ENCODE results near the gene RUNX1.

RUNX1 gene

DNA sequence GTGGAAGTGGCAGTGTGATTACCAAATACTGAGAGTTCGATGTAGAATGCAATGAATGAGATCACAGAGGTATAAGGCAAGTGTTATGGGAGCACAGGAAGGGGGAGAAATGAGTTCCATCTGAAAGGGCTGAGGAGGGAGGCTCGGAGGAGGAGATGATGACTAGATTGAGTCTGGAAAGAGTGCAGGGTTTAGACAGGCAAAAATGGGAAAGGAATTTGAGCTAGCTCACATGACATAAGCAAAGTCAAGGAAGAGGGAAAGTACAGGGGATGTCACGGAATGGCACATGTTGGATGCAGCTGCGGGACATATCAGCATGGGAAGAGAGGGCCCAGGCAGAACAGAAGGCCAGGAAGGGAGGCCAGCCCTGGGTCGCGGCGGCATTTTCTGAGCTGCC, 132.7 kb downstream of the RUNX1 start:
- Histone ChIP-seq H3K9ac (no peak overlapping the region), H3K4me2 (peak overlapping the region; percentile 63)

DNA sequence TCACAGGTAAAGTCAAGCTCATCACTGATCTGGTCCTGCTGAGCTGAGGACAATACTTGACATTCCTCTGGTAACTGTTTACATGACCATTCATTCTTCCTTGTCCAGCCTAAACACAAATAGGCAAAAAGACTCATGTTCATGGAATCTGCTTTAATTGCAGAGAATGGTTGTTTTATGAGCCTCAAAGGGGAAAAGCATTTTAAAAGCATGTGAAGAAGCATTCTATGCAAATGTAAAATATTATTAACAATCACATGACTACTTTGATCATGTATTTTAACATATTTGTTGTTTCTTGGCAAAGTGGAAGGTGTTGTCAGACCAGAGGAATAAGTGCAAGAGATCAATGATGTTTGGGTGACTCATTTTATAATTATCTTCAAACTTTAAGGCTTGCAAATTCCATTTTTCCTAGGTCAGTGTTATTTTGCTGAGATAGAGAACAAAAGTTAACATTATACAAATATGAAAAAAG, 133.7 kb downstream of the RUNX1 start:
- Histone ChIP-seq H3K4me3 (no peak overlapping the region), H3K36me3 (peaks cover 57% of the 10 kb centered on the region), H4K20me1 (peaks cover 100% of the 10 kb centered on the region), H3K9ac (no peak overlapping the region), H3K27ac (no peak overlapping the region), H3K4me2 (peak overlapping the region; percentile 85), H3K27me3 (no peaks in the 10 kb centered on the region), H3K9me3 (no peaks in the 10 kb centered on the region), H3K4me1 (peaks cover 100% of the 10 kb centered on the region)
- no peak for TF ChIP-seq Cebpa-rat (IDR thresholded peaks at IDR 0.05)

More for the DNA sequence above, 132.7 kb downstream of the RUNX1 start:
- H3K4me1 ChIP-seq: peaks cover 100% of the 10 kb centered on the region
- H3K27ac ChIP-seq: peak overlapping the region; percentile 42; the same call in 1 of the 2 replicates
- H3K9me3 ChIP-seq: no peaks in the 10 kb centered on the region
- peaks cover 58% of the 10 kb centered on the region for H3K36me3 ChIP-seq
- no peak for TF ChIP-seq Cebpa-rat (IDR thresholded peaks at IDR 0.05)
- peaks cover 100% of the 10 kb centered on the region for H4K20me1 ChIP-seq
- H3K4me3 ChIP-seq: no peak overlapping the region
- no peaks in the 10 kb centered on the region for H3K27me3 ChIP-seq

DNA sequence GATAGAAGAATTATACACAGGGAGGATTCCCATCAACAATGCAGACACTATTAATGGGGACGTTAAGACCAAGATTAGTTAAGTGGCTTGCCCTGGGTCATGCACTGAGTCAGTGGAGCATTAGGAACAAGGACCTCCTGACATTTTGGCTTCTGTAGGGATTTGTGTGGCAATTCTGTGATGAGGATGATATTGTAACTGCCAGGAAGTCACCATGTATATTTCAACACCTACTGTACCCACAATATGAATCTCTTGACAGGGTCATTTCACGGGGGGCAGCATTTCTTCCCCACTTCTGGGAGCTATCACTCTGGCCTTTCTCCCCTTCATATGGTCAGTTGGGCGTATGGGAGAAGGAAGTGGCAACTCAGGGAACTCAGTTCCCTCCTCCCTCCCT, 134.9 kb downstream of the RUNX1 start:
- no peak overlapping the region for H3K9ac ChIP-seq
- H3K4me2 ChIP-seq: peak overlapping the region; percentile 85
- no peak for TF ChIP-seq Cebpa-rat (IDR thresholded peaks at IDR 0.05)
- H3K27me3 ChIP-seq: no peaks in the 10 kb centered on the region
- H3K4me1 ChIP-seq: peaks cover 100% of the 10 kb centered on the region
- H3K9me3 ChIP-seq: no peaks in the 10 kb centered on the region
- peaks cover 100% of the 10 kb centered on the region for H4K20me1 ChIP-seq
- peaks cover 57% of the 10 kb centered on the region for H3K36me3 ChIP-seq
- no peak overlapping the region for H3K4me3 ChIP-seq
- H3K27ac ChIP-seq: no peak overlapping the region

DNA sequence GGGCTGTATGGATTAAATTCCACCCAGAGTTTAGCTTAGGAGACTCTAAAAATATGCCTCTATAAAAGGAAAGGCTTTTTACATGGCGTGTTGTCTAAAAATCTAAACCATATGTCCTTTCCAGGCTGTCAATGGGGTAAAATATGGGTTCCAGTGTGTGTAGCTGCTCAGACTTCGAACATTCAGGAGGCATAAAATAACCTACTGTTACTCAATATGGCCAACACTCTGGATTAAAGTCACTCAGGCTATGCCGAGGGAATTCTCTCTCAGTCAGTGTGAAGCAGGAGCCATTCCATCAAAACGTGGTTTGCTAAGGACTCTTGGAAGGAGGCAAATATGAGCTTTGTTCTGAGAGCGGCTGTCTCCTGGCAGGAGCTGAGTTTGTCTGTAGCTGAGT, 135.3 kb downstream of the RUNX1 start:
- TF ChIP-seq Cebpa-rat (IDR thresholded peaks at IDR 0.05): no peak
- Histone ChIP-seq H3K27me3 (no peaks in the 10 kb centered on the region), H4K20me1 (peaks cover 100% of the 10 kb centered on the region), H3K4me3 (no peak overlapping the region), H3K9ac (no peak overlapping the region), H3K4me2 (peak overlapping the region; percentile 85), H3K4me1 (peaks cover 100% of the 10 kb centered on the region), H3K27ac (no peak overlapping the region), H3K36me3 (peaks cover 57% of the 10 kb centered on the region), H3K9me3 (no peaks in the 10 kb centered on the region)

DNA sequence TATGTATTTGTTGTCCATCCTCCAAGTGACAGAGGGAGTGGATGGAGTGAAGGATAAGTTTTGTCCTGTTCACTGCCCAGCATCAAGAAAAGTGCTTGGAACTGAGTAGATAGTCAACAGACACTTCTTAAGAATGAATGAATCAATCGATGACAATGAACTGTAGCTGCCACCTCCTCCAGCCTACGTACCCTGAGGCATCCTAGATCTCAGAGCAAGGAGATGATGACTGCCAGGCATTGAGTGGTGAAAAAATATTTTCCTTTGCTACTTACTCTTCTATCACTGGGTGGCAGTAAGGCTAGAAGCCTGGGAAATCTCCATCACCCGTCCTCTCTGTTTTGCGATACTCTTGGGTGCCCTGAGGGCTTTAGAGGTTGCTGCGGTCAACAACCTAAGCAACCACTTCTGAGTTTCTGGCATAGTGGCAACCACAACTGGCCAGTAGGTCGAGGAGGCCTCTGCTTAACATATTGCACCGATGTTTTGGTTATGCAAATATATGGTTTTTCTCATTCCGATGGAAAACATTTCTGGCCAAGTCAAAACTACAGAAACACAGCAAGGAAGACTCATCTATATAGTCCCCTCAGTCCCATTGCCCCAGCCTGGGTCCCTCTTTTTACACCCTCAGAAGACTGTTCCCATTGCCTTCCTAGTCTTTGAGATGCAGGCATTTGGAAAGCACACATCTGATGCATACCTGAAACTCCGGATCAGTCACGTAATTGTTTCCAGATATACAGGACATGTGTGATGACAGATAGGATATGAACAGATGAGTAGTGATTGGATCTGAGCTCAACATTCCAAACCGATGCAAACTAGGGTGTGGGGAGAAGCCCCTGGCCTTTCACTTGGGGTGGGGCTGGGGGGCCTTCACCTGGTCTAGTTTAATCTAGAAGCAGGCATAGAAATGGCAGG, 136.8 kb downstream of the RUNX1 start:
- no peak for TF ChIP-seq Cebpa-rat (IDR thresholded peaks at IDR 0.05)
- H3K4me1 ChIP-seq: peaks cover 100% of the 10 kb centered on the region
- H3K4me2 ChIP-seq: peak overlapping the region; percentile 85
- peaks cover 44% of the 10 kb centered on the region for H3K36me3 ChIP-seq
- peak overlapping the region; percentile 49; the same call in 1 of the 2 replicates for H3K27ac ChIP-seq
- H3K9ac ChIP-seq: 0 out of 2 replicates have a peak overlapping the region, but pooled peaks have one; percentile 21
- peaks cover 100% of the 10 kb centered on the region for H4K20me1 ChIP-seq
- no peaks in the 10 kb centered on the region for H3K9me3 ChIP-seq
- H3K27me3 ChIP-seq: no peaks in the 10 kb centered on the region
- no peak overlapping the region for H3K4me3 ChIP-seq

DNA sequence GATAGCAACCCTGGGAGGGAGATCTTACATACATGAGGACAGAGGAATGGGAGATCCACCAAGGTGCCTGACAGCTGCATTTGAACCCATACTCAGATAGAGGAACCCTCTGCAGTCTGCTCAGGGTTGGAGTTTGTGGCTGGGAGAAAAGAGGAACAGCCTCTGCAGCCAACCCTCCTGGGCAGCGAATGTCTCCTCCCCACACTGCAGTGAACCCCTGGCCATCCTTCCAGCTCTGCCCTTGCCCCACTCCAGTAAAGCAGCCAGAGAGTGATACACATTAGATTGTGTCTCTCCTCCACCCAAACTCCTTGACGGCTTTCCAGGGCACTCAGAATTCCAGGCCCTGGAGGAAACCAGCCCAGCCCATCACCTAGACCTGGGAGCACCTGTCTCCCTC, 137.7 kb downstream of the RUNX1 start:
- no peaks in the 10 kb centered on the region for H3K27me3 ChIP-seq
- peak overlapping the region; percentile 1; the same call in 1 of the 2 replicates for H3K4me3 ChIP-seq
- H3K9me3 ChIP-seq: no peaks in the 10 kb centered on the region
- H3K4me2 ChIP-seq: peak overlapping the region; percentile 85
- H3K9ac ChIP-seq: 0 out of 2 replicates have a peak overlapping the region, but pooled peaks have one; percentile 21
- H3K27ac ChIP-seq: peak overlapping the region; percentile 49
- peaks cover 100% of the 10 kb centered on the region for H4K20me1 ChIP-seq
- TF ChIP-seq Cebpa-rat (IDR thresholded peaks at IDR 0.05): no peak
- peaks cover 35% of the 10 kb centered on the region for H3K36me3 ChIP-seq
- peaks cover 100% of the 10 kb centered on the region for H3K4me1 ChIP-seq

DNA sequence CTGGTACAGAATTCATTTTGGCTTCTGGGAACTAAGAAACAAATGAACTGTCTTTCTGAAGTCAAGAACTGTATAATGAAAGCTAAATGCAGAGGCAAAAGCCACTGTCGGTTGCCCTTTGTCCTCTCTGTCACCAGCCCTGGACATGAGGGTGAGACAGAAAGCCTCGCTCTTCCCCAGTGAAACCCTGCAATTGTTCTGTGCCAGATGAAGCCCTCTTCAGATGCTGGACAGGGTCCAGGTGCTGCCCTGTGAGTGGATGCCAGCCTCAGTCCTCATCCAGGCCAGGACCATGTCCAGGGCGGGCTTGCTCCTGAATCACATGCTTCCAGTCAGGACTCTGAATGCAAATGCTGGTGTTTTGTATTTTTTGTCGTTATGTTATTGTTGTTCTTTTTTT, 138.7 kb downstream of the RUNX1 start:
- no peak for TF ChIP-seq Cebpa-rat (IDR thresholded peaks at IDR 0.05)
- peaks cover 100% of the 10 kb centered on the region for H3K4me1 ChIP-seq
- no peak overlapping the region for H3K4me3 ChIP-seq
- H3K9me3 ChIP-seq: no peaks in the 10 kb centered on the region
- peaks cover 25% of the 10 kb centered on the region for H3K36me3 ChIP-seq
- H3K9ac ChIP-seq: peak overlapping the region; percentile 67
- H3K4me2 ChIP-seq: peak overlapping the region; percentile 85
- H4K20me1 ChIP-seq: peaks cover 100% of the 10 kb centered on the region
- H3K27ac ChIP-seq: peak overlapping the region; percentile 76
- H3K27me3 ChIP-seq: no peaks in the 10 kb centered on the region

DNA sequence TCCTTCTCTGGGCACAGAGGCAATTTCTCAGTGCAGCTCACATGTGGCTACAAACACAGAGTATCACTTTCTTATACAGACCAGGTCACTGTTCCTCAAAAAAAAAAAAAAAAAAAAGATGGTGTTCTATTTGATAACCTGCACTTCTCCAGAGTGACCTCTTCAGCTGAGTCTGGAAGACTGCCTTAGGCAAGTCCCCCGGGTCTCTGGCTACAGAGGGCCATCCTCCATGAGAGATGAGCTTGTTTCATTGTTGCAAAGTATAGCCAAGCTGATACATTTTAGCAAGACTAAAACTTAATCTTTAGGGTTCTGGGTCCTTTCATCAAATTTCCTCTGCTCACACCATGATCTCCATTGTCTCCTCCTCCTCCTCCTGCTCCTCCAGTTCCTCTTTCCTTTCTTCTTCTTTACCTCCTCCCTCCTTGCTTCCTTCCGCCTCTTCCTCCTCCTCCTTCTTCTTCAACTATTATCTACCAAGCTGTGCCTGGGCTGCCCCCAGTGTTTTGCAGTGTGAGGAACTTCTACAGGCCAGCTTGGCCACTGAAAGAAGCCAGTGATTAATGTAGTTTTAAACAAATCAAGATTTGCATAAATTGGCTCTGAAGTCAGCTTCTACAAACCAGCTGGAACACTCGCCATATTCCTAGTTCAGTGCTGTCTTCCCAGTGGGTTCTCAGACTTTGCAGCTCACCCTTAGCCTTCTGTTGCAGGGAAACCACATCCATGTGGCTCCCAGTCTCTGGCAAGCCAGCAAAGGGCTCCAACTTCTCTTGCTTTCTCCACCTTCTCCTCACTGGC, 139.4 kb downstream of the RUNX1 start:
- Histone ChIP-seq H3K27me3 (no peaks in the 10 kb centered on the region), H3K36me3 (peaks cover 24% of the 10 kb centered on the region), H3K4me3 (peak overlapping the region; percentile 19; the same call in 1 of the 2 replicates), H3K4me1 (peaks cover 100% of the 10 kb centered on the region), H4K20me1 (peaks cover 100% of the 10 kb centered on the region), H3K9me3 (no peaks in the 10 kb centered on the region), H3K9ac (peak overlapping the region; percentile 67), H3K27ac (peak overlapping the region; percentile 76), H3K4me2 (peak overlapping the region; percentile 85)
- TF ChIP-seq Cebpa-rat (IDR thresholded peaks at IDR 0.05): no peak

DNA sequence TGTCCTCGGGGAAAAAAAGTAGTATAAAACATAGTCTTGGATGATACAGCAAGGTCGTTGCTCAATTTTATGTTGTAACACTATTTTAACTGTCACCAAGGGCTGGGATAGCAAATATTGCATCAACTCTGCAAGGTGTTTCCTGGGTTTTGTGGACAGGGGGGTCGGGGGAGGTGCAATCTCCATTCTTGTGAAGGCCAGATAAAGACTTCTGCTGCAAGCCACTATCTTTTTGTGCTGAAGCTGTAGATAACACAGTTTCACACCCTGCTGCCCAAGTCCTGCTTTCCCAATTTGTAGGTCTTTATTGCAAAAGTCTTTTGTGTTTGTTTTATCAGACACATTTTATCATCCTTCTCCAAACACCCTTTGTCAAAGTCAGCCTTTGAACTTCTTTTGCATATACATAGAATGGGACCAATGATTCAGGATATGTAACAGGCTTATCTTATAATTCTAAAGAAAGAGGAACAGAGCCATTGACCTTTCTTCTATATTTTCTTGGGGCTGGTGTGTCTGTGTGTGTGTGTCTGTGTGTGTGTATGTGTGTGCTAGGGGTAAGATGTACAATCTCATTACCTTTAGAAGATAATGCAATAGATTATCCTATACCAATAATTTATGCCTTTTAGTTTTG, 140.6 kb downstream of the RUNX1 start:
- peak overlapping the region; percentile 19 for H3K4me3 ChIP-seq
- peaks cover 16% of the 10 kb centered on the region for H3K36me3 ChIP-seq
- no peaks in the 10 kb centered on the region for H3K9me3 ChIP-seq
- peak; percentile 97 for TF ChIP-seq Cebpa-rat (IDR thresholded peaks at IDR 0.05)
- peaks cover 95% of the 10 kb centered on the region for H4K20me1 ChIP-seq
- peak overlapping the region; percentile 9; the same call in 1 of the 2 replicates for H3K9ac ChIP-seq
- H3K4me2 ChIP-seq: peak overlapping the region; percentile 85
- peaks cover 88% of the 10 kb centered on the region for H3K4me1 ChIP-seq
- H3K27ac ChIP-seq: peak overlapping the region; percentile 76
- H3K27me3 ChIP-seq: no peaks in the 10 kb centered on the region

Measured in BLaER1 (cell line).